SU-DHL-6 (cell line): ENCODE results near the gene FCN2.

Experiments
- H2AFZ ChIP-seq: fragments of 200-600 bp; sonication (generic); 2 replicates; pipeline ENCODE4 v1.6.1; 2014; ENCODE audit warnings: low read depth, mild to moderate bottlenecking, moderate library complexity, mixed read lengths, antibody characterized with exemption, low read length; ENCODE audit not compliant: severe bottlenecking
- H3F3A ChIP-seq: fragments of 200-600 bp; shearing (Covaris generic); 2 replicates; pipeline ENCODE4 v1.6.0; 2016; ENCODE audit warnings: antibody characterized with exemption, mild to moderate bottlenecking; ENCODE audit not compliant: insufficient read depth
- H3K27ac ChIP-seq: fragments of 200-600 bp; sonication (generic); 2 replicates; pipeline ENCODE4 v1.5.1; 2016; ENCODE audit warnings: low read depth, mild to moderate bottlenecking, low read length, moderate library complexity, mixed read lengths
- H3K27me3 ChIP-seq: fragments of 200-600 bp; sonication (generic), shearing (Covaris generic); 2 replicates; pipeline ENCODE4 v1.6.0; 2014; ENCODE audit warnings: mild to moderate bottlenecking, low read length
- H3K36me3 ChIP-seq: fragments of 200-600 bp; sonication (generic); 2 replicates; pipeline ENCODE4 v1.6.1; 2014; ENCODE audit warnings: mild to moderate bottlenecking, low read length, mixed read lengths
- H3K4me2 ChIP-seq: fragments of 300-600, 200-600 bp; shearing (Covaris generic), sonication (generic); 2 replicates; pipeline ENCODE4 v1.6.0; 2014; ENCODE audit warnings: low read length, low read depth, mild to moderate bottlenecking; ENCODE audit not compliant: poor library complexity, severe bottlenecking
- H3K4me3 ChIP-seq: fragments of 200-600 bp; sonication (generic); 2 replicates; pipeline ENCODE4 v1.5.1; 2014; ENCODE audit warnings: antibody characterized with exemption, low read length, mild to moderate bottlenecking, mixed read lengths; ENCODE audit not compliant: insufficient read depth, poor library complexity, severe bottlenecking
- H3K79me2 ChIP-seq: fragments of 200-600 bp; sonication (generic); 2 replicates; pipeline ENCODE4 v1.6.1; 2014; ENCODE audit warnings: mild to moderate bottlenecking, low read length, moderate library complexity; ENCODE audit not compliant: insufficient read depth
- H3K9ac ChIP-seq: fragments of 200-600 bp; sonication (generic); 2 replicates; pipeline ENCODE4 v1.7.0; 2014; ENCODE audit warnings: mild to moderate bottlenecking, low read length
- H3K9me2 ChIP-seq: fragments of 200-600 bp; sonication (generic); replicated peaks from 2 replicates; pipeline ENCODE4 v1.6.1; 2014; ENCODE audit warnings: low read length; ENCODE audit not compliant: insufficient read depth
- H3K9me3 ChIP-seq: fragments of 200-600 bp; sonication (generic); 2 replicates; pipeline ENCODE4 v1.6.1; 2014; ENCODE audit warnings: low read length, mixed read lengths; ENCODE audit not compliant: insufficient read depth
- H4K20me1 ChIP-seq: fragments of 200-600 bp; sonication (generic); 2 replicates; pipeline ENCODE4 v1.6.1; 2014; ENCODE audit warnings: low read depth, mild to moderate bottlenecking, antibody characterized with exemption, low read length, moderate library complexity, mixed read lengths
- CTCF ChIP-seq: fragments of 200-600 bp; sonication (generic); IDR thresholded peaks from one replicate; pipeline ENCODE4 v1.5.1; 2017; ENCODE audit warnings: antibody characterized with exemption, mild to moderate bottlenecking, low read length, moderate library complexity; ENCODE audit not compliant: insufficient read depth, poor library complexity, severe bottlenecking
- EZH2phosphoT487 ChIP-seq: fragments of 200-600 bp; sonication (generic), shearing (Covaris generic); conservative IDR thresholded peaks from 2 replicates; pipeline ENCODE4 v1.6.1; 2018; ENCODE audit warnings: mild to moderate bottlenecking, antibody characterized with exemption, low read length, moderate library complexity, mixed read lengths

The FCN2 gene

GRCh38 chr9:134890155-134890495 lies 9.5 kb downstream of the FCN2 start:
- Histone ChIP-seq H3K9me3 (no peaks in the 10 kb centered on the region), H2AFZ (no peak overlapping the region), H3K4me2 (peak overlapping the region; percentile 6), H3K9me2 (no peaks in the 10 kb centered on the region), H3K9ac (no peak overlapping the region), H3K79me2 (no peaks in the 10 kb centered on the region), H4K20me1 (no peaks in the 10 kb centered on the region), H3K27ac (peak overlapping the region; percentile 92), H3K27me3 (no peaks in the 10 kb centered on the region), H3K4me3 (no peak overlapping the region), H3K36me3 (no peaks in the 10 kb centered on the region), H3F3A (peaks cover 12% of the 10 kb centered on the region)
- TF ChIP-seq EZH2phosphoT487 (no peak), CTCF (no peak)

- no peaks in the 10 kb centered on the region for H3K36me3 ChIP-seq
- no peaks in the 10 kb centered on the region for H3K9me2 ChIP-seq
- H3K4me2 ChIP-seq = no peak overlapping the region
- no peaks in the 10 kb centered on the region for H4K20me1 ChIP-seq
- no peak overlapping the region for H2AFZ ChIP-seq
- no peaks in the 10 kb centered on the region for H3K79me2 ChIP-seq
- H3K9ac ChIP-seq = no peak overlapping the region
- H3K9me3 ChIP-seq = no peaks in the 10 kb centered on the region
- TF ChIP-seq CTCF (no peak), EZH2phosphoT487 (no peak)
- peaks cover 12% of the 10 kb centered on the region for H3F3A ChIP-seq
- no peaks in the 10 kb centered on the region for H3K27me3 ChIP-seq
- no peak overlapping the region for H3K27ac ChIP-seq
- H3K4me3 ChIP-seq = no peak overlapping the region
These were observed 10.4 kb downstream of the FCN2 start for GRCh38 chr9:134891053-134891452.

GRCh38 chr9:134891713-134892112 lies 11.1 kb downstream of the FCN2 start:
- Histone ChIP-seq H3K27ac (no peak overlapping the region), H3K9me2 (no peaks in the 10 kb centered on the region), H3F3A (peaks cover 12% of the 10 kb centered on the region), H3K79me2 (no peaks in the 10 kb centered on the region), H4K20me1 (no peaks in the 10 kb centered on the region), H3K27me3 (no peaks in the 10 kb centered on the region), H3K36me3 (no peaks in the 10 kb centered on the region), H2AFZ (no peak overlapping the region), H3K4me3 (no peak overlapping the region), H3K9ac (no peak overlapping the region), H3K9me3 (no peaks in the 10 kb centered on the region), H3K4me2 (no peak overlapping the region)
- TF ChIP-seq EZH2phosphoT487 (no peak), CTCF (no peak)

GRCh38 chr9:134892221-134892620 lies 11.6 kb downstream of the FCN2 start:
- Histone ChIP-seq H3K4me3 (no peak overlapping the region), H3K9me2 (no peaks in the 10 kb centered on the region), H3K9me3 (no peaks in the 10 kb centered on the region), H2AFZ (no peak overlapping the region), H3K79me2 (no peaks in the 10 kb centered on the region), H3K9ac (no peak overlapping the region), H3K4me2 (no peak overlapping the region), H4K20me1 (no peaks in the 10 kb centered on the region), H3F3A (peaks cover 12% of the 10 kb centered on the region), H3K27me3 (no peaks in the 10 kb centered on the region), H3K36me3 (no peaks in the 10 kb centered on the region), H3K27ac (no peak overlapping the region)
- no peak for TF ChIP-seq EZH2phosphoT487
- TF ChIP-seq CTCF = no peak
